HG03139 (cell line): ENCODE data around the gene LIFR.

Experiments
- ATAC-seq: cut with Tn5 transposase; IDR thresholded peaks from one replicate; pipeline ENCODE4 v1.9.1; 2021; ENCODE audit not compliant: unreplicated experiment

Gene LIFR

DNA sequence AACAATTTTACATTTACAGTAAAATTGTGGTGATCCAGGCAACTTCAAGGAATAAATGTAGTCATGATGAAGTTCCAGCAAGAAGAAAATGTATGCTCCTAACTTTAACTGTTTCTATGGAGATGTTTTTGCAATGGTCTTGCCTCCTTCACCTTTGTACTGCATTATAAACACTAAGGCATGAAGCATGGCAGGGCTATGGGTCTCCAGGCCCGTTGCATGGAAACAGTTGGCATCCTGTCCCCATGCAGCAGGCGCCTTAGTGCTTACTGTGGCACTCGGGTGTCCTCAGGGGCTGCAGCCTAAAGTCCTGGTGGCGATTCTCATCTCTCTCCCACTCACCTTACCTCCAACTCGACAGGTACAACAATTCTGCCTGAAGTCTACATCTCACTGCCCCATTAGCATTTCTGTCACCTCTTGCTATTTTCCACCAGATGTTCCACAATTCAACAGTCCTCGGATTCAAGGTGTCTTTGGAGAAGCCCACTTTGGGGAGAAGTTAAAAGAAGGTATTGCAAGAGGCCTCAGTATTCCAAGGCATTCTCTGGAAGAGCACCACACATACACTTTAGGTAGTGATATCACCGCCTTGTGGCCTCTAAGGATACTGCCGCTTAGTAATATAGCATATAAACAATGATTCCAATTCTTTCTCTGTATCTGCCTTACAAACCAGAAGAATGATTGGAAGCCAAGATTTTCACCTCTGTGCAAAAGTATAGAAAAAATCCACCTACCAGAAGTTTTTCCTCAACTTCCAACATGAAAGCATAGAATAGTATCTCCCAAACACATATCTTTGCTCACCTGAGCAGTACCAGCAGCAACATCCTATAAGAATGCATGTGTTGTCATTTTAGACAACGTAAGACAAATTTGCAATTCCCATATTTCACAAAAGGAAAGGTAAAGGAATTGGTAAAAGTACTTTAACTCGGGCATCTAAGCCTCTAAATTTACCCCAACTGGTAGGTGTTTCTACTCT lies 5.1 kb downstream of the LIFR start:
- no peak for ATAC-seq

DNA sequence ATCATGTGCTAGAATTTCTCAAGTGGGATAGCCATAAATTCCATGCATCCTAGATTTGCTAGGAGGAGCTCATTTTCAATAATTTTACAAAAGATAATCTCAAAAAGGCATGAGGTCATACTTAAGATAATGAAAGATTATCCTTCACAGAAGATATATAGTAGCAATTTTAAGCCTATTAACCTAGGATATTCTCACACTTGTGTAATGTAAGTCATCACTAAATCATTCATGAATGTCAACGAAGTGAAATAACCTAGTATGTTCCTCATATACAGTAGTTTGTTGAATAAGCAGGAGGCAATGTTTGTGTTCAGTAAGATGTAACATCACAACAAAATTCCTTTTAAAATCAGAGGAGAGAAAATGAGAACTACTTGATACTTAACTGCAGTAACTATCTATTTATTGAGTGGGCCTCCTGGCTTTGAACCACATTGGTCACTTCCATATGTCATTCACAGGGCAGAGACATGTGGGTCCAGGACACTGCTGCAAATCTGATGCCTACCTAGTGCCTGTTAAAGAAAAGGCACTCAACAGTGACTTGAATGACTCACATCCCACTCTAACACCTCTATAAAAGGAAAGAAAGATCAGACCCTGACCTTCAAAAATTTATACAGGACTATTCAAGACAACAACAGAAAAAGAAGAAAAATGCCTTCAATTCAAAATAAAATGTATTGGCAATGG lies 8.2 kb downstream of the LIFR start:
- no peak for ATAC-seq

DNA sequence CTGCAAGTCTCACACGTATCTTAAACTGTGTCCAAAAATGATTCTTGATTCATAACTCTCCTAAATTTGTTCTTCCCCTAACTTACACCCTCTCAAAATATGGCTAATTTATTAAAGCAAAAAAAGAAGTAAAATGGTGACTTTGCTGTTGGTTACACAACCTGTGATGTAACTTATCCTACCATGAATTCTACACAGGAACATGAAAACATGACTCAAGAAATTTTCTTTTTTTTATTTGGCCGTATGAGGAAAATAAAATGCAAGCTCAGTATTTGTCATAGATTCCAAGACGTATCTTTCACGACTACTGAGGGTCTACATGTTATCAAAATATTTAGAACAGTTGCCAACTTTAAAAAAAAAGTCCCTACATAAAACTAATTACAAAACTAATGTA lies 9.2 kb downstream of the LIFR start:
- ATAC-seq, result no peak

- ATAC-seq, result no peak
These were observed 9.7 kb downstream of the LIFR start for GRCh38 chr5:38546691-38547146.

GRCh38 chr5:38543886-38544285 lies 12.6 kb downstream of the LIFR start:
- ATAC-seq, result no peak

DNA sequence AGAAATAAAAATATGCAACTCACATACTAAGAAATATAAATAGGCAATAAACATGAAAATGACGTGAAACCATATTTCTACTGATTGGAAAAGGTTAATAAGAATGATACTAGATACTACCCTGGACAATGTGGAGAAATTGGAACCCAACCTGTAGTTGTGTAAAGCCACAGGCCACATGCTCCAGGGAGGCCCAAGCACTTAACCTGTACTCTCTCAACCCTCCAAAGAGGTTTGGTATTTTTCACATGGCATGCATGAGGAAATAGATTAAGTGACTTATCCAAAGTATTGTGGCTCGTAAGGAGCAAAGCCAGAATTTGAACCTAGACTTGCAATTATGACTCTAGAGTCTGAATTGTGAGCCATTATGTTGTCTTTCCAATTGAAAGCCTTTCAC lies 13.4 kb downstream of the LIFR start:
- no peak for ATAC-seq

DNA sequence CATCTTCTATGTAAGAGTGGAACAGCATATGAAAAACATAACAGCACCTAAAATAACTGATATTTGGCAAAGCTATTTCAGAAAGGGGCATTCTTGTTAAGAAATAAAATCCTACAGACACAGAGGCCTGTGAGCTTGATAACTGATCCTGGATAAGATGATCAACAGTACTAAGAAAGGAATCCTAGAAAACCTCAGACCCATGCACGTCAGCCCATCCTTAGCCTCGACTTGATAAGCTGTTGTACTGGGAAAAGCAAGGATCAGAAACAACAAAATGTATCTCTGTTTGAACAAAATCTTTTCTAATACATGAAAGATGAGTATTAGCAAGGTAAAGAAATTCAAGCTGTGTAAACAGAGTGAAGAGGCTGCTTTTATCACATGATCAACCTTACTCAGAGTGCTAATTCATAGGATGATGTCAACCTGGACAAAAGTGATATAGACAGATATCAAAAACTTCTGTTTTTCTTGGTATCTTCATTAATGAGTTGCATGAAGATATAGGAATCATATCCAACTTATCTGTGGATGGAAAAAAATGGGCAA lies 15.2 kb downstream of the LIFR start:
- no peak for ATAC-seq

GRCh38 chr5:38540314-38540713 lies 16.1 kb downstream of the LIFR start:
- no peak for ATAC-seq

DNA sequence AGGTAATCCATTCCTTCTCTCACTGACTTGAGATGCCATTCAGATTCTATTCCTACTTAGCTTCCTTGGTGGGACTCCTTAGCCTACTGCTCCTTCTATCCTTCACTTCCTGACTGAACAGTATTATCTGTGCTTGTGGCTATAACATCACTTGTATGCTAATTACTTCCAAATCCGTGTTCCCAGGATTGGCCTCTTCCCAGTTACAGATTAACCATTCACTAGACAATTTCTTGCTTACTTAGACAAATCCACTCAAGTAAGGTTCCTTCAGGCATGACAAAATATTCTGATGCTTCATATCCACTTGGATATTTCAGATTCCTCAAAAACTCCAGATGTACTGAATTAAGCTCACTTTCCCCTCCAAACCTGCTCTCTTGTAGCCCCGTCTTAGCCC lies 18.3 kb downstream of the LIFR start:
- no peak for ATAC-seq

- ATAC-seq, result no peak
These were observed 18.9 kb downstream of the LIFR start for GRCh38 chr5:38537505-38537904.

- ATAC-seq, result no peak
These were observed 19.5 kb downstream of the LIFR start for GRCh38 chr5:38536968-38537367.

GRCh38 chr5:38535845-38536244 lies 20.6 kb downstream of the LIFR start:
- no peak for ATAC-seq

DNA sequence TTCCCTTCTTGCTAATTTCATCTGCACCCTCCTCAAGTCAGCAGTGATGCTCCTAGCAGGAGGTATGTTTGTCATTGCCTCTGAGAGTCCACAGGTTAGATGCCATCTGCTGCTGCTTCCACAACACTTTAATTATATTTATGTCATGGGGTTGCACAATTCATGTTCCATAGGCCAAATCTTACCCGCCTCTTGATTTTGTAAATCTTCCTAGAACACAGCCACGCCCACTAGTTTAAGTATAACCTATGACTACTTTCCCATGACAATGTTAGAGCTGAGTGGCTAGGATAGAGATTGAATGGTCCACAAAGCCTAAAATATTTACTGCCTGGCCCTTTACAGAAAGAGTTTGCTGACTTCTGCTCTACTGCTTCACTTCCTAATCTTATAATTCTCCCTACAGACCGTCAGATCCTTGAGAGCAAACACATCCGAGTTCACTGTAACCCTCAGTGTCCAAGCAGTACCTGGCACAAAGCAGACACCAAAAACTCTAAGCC lies 21.1 kb downstream of the LIFR start:
- ATAC-seq, result no peak

GRCh38 chr5:38534156-38534453 lies 22.3 kb downstream of the LIFR start:
- ATAC-seq, result no peak

DNA sequence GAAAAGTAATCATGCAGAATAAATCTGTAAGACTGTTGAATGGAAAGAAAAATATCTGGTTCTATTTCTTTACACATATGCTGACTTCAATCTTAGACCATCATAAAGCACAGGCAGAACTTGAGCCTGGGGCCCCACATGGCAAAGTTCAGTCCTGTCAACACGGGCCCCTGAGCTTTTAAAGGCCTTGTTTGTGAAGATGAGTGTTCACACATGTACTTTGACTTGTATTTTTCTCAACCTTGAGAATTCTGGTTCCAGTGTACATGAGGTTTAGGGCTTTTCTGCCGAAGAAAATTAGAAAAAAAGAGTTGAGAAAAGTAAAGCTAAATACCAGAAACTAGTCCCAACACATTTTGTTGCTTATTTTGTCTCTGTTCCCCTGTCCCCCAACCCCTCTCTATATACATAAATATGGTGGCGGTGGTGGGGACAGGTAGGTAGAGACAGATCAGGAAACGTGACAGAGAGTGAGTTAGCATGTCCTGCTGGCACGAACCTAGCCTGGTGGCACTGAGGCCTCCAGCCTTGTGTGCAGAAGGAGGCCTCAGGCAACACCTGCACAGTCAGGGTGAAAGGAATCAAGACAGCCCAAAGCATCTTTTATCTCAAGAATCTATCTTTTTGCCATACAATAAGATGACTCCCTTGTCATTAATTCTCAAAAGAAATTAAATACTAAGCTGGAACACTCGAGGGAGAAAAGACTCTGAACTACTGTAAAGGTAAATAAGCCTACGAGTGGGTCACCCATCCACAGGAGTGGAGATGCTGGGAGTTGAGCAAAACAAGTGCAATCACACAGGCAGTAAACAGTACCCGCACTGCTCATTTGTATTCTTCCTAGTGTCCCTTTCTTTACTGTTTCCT lies 22.9 kb downstream of the LIFR start:
- no peak for ATAC-seq

DNA sequence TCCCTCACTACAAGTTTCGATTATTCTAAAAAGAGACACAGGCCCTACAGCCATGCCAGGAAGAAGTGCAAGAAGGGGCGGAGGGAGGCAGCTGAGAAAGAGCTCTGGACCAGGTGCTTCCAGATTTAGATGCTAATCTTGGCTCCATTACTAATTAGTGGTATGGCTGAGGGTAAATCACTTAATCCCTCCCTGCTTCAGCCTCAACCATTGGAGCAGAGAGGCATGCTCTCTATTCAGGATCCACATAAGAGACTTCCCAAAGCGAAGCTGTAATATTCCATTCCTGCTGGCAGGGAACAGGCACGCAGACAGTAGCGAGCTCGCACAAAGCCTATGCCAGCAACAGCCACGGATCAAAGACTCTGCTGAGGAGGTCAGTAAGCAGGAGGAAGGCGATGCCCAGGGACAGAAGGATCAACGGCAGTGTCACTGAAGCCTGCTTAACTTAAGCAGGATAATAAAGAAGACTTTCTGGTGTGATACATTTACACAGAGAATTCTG lies 24.2 kb downstream of the LIFR start:
- ATAC-seq, result no peak

- ATAC-seq, result no peak
These were observed 24.9 kb downstream of the LIFR start for GRCh38 chr5:38531518-38531917.

GRCh38 chr5:38529955-38530646 lies 26.3 kb downstream of the LIFR start:
- no peak for ATAC-seq

GRCh38 chr5:38528162-38528703 lies 28.2 kb downstream of the LIFR start:
- ATAC-seq, result no peak

GRCh38 chr5:38527475-38527874 lies 29.0 kb downstream of the LIFR start:
- no peak for ATAC-seq
